ENCODE data around the gene GHRL. TPM values are rescaled to one million over a fixed set of nuclear protein-coding genes. Genes with fewer than 3 reads are reported as not detected.

Gene GHRL
- total RNA-seq = not detected in 2 replicates

GRCh38 chr3:10292505-10293419, at the start of gene GHRL:
Gene GHRL, minus strand, starts transcription at chr3:10292947. Its CDS starts 2,767 bp downstream, at chr3:10290180.

DNA sequence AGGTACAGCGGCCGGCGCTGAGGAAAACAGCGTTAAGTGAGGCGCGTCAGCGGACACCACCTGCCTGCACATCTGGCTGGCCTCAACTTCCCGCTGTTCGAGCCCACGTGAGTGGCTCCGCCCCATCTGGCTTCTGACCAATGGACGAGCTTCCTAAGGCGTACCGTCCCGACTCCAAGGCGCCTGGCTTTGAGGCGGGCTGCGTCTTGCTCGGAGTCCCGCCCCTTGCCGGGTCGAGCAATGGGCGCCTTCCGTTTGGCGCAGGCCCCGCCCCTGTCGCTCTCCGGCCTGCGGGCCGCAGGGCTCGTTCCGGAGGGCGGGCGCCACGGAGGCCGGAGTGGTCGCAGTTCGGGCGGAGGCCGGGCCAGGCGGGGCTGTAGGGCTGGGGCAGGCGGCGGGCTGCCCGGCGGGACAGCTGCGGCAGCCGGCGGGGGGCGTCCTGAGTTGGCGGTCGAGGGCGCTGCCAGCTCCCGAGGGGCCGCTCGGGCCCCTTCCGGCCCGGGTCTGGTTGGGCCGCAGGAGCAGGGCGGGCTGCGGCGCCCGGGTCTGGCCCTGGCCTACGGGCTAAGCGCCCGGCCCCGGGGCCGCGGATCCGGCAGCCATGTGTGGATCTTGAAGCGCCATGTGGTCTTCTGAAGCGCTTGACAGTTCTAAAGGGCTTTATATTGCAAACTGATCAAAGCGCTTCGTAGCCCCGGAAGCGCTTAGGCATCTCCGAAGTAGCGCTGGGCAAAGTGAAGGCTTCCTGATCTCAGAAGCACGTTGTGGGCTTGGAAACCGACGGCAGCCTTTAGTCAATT, 44.4 kb downstream of the GHRL start, which contains the start of gene TATDN2:
Gene TATDN2 (plus strand): TSS at position 276 of the 800 bp plus-strand sequence. CDS start 742 bp downstream, outside the sequence.

Other genes with a start within 250 kb of the GHRL start
- not detected in 2 replicates for gene FANCD2OS, start 184.7 kb downstream of the GHRL start, total RNA-seq
- gene BRK1, start 177.3 kb downstream of the GHRL start, total RNA-seq = 125 and 163 TPM in 2 replicates
- gene VHL, start 151.2 kb downstream of the GHRL start, total RNA-seq = 21.3 and 26.1 TPM in 2 replicates
- 2.9 and 3.5 TPM in 2 replicates for gene IRAK2, start 128.0 kb downstream of the GHRL start, total RNA-seq
- gene TATDN2, start 44.5 kb downstream of the GHRL start, total RNA-seq = 10.8 and 19.6 TPM in 2 replicates
- 420 and 451 TPM in 2 replicates for gene SEC13, start 28.2 kb upstream of the GHRL start, total RNA-seq
- gene ATP2B2, start 212.6 kb upstream of the GHRL start, total RNA-seq = not detected in 2 replicates